OCI-LY7 (cell line): ENCODE results near the gene SLC38A3. TPM values are rescaled to one million over a fixed set of nuclear protein-coding genes. Genes with fewer than 3 reads are reported as not detected.

ENCODE experiments used
- BruUV-seq: library from RNA; stranded (reverse); fragments of 400-500 nt; replicated peaks from 2 replicates; lab custom pipeline; 2021; lab: Mats Ljungman, UMichigan
- CTCF ChIA-PET: fragments of 300-600 bp; sonication (Branson Sonifier 250); formaldehyde crosslinking; loops from one replicate; lab custom pipeline; 2022; ENCODE audit warnings: antibody characterized with exemption; ENCODE audit not compliant: unreplicated experiment; lab: Charles Lee
- POLR2A ChIA-PET: fragments of 300-600 bp; sonication (Branson Sonifier 250); formaldehyde crosslinking; loops from one replicate; lab custom pipeline; 2022; ENCODE audit warnings: antibody characterized with exemption; lab: Charles Lee
- DNase-seq: peaks from one replicate; pipeline ENCODE4 v3.0.0-alpha.2; 2015; ENCODE audit warnings: low spot score
- H2AFZ ChIP-seq: fragments of 200-600 bp; sonication (generic), shearing (Covaris generic); 2 replicates; pipeline ENCODE4 v1.6.1; 2014; ENCODE audit warnings: mild to moderate bottlenecking, antibody characterized with exemption, low read length, moderate library complexity
- H3K27ac ChIP-seq: fragments of 200-600 bp; sonication (generic); 2 replicates; pipeline ENCODE4 v1.5.1; 2014; ENCODE audit warnings: mixed run types, low read depth, mild to moderate bottlenecking, moderate library complexity, low read length, inconsistent platforms; ENCODE audit not compliant: poor library complexity, severe bottlenecking
- H3K36me3 ChIP-seq: fragments of 200-600 bp; sonication (generic); 2 replicates; pipeline ENCODE4 v1.6.1; 2014; ENCODE audit warnings: mild to moderate bottlenecking, antibody characterized with exemption, low read length, moderate library complexity, mixed read lengths; ENCODE audit not compliant: insufficient read depth
- H3K4me1 ChIP-seq: fragments of 200-600 bp; sonication (generic); 2 replicates; pipeline ENCODE4 v1.5.1; 2014; ENCODE audit warnings: mild to moderate bottlenecking, low read length; ENCODE audit not compliant: insufficient read depth, poor library complexity, severe bottlenecking
- H3K4me2 ChIP-seq: fragments of 200-600 bp; sonication (generic); 2 replicates; pipeline ENCODE4 v1.6.1; 2014; ENCODE audit warnings: mild to moderate bottlenecking, low read length
- H3K4me3 ChIP-seq: fragments of 200-600 bp; sonication (generic); 2 replicates; pipeline ENCODE4 v1.5.1; 2014; ENCODE audit warnings: mild to moderate bottlenecking, low read depth, low read length; ENCODE audit not compliant: poor library complexity, severe bottlenecking
- H3K79me2 ChIP-seq: fragments of 200-600 bp; sonication (generic); 2 replicates; pipeline ENCODE4 v1.6.1; 2016; ENCODE audit warnings: low read depth, mild to moderate bottlenecking, low read length, moderate library complexity, mixed read lengths; ENCODE audit not compliant: insufficient read depth
- H3K9me2 ChIP-seq: fragments of 200-600 bp; sonication (generic); 2 replicates; pipeline ENCODE4 v1.6.1; 2016; ENCODE audit warnings: mild to moderate bottlenecking, low read length, mixed read lengths; ENCODE audit not compliant: insufficient read depth
- H3K9me3 ChIP-seq: fragments of 200-600 bp; sonication (generic); 2 replicates; pipeline ENCODE4 v1.6.1; 2014; ENCODE audit warnings: mild to moderate bottlenecking, mixed run types, low read length, mixed read lengths
- H4K20me1 ChIP-seq: fragments of 200-600 bp; sonication (generic); 2 replicates; pipeline ENCODE4 v1.6.1; 2014; ENCODE audit warnings: mild to moderate bottlenecking, antibody characterized with exemption, low read length, moderate library complexity, mixed read lengths; ENCODE audit not compliant: insufficient read depth
- EZH2phosphoT487 ChIP-seq: fragments of 200-600 bp; sonication (generic); IDR thresholded peaks from 2 replicates; pipeline ENCODE4 v1.6.1; 2018; ENCODE audit warnings: low read depth, borderline replicate concordance, mild to moderate bottlenecking, mixed run types, antibody characterized with exemption, low read length, moderate library complexity, mixed read lengths
- intact Hi-C: fragments of 100-400 bp; cut with micrococcal nuclease; formaldehyde crosslinking; loops from one replicate; pipeline ENCODE4 v1.10.0; 2022; ENCODE audit not compliant: unreplicated experiment
- total RNA-seq, 2 experiments: library from RNA; depleted of rRNA in 1 of 2; stranded (reverse); fragments of >200 nt in 1 of 2; shearing (Covaris generic) in 1 of 2; gene quantifications; 2 replicates each; pipeline ENCODE4 v1.2.3, GENCODE V29; 2014 to 2022
- TF ChIP-seq, protein P1 (sequence below): fragments of 200-600 bp; sonication (generic); conservative IDR thresholded peaks from 2 replicates; pipeline ENCODE4 v1.5.1; 2014; ENCODE audit warnings: mild to moderate bottlenecking, antibody characterized with exemption, low read length, moderate library complexity, mixed read lengths

The SLC38A3 gene
- total RNA-seq, 2 experiments from 2014 or later = not detected

GRCh38 chr3:50165910-50166538 is 39.0 kb upstream of the SLC38A3 start:
- intact Hi-C loops = no loop called here
- Histone ChIP-seq H3K79me2 (no peaks in the 10 kb centered on the region), H3K4me3 (no peak overlapping the region), H3K4me2 (no peak overlapping the region), H3K9me3 (no peaks in the 10 kb centered on the region), H3K27ac (no peak overlapping the region), H3K9me2 (no peaks in the 10 kb centered on the region), H3K36me3 (no peaks in the 10 kb centered on the region), H3K4me1 (no peaks in the 10 kb centered on the region), H2AFZ (no peak overlapping the region), H4K20me1 (no peaks in the 10 kb centered on the region)
- POLR2A ChIA-PET = no interaction called here
- CTCF ChIA-PET = no interaction called here
- no TSS peak for BruUV-seq
- DNase-seq = no peak
- TF ChIP-seq EZH2phosphoT487 = no peak
- TF ChIP-seq, protein P1, sequence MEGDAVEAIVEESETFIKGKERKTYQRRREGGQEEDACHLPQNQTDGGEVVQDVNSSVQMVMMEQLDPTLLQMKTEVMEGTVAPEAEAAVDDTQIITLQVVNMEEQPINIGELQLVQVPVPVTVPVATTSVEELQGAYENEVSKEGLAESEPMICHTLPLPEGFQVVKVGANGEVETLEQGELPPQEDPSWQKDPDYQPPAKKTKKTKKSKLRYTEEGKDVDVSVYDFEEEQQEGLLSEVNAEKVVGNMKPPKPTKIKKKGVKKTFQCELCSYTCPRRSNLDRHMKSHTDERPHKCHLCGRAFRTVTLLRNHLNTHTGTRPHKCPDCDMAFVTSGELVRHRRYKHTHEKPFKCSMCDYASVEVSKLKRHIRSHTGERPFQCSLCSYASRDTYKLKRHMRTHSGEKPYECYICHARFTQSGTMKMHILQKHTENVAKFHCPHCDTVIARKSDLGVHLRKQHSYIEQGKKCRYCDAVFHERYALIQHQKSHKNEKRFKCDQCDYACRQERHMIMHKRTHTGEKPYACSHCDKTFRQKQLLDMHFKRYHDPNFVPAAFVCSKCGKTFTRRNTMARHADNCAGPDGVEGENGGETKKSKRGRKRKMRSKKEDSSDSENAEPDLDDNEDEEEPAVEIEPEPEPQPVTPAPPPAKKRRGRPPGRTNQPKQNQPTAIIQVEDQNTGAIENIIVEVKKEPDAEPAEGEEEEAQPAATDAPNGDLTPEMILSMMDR = no peak

GRCh38 chr3:50166620-50167019 is 38.5 kb upstream of the SLC38A3 start:
- ChIA-PET POLR2A (no interaction called here), CTCF (no interaction called here)
- H3K4me2 ChIP-seq = no peak overlapping the region
- H3K4me3 ChIP-seq = no peak overlapping the region
- no peak for DNase-seq
- BruUV-seq = no TSS peak
- intact Hi-C loops = no loop called here
- H3K9me3 ChIP-seq = no peaks in the 10 kb centered on the region
- no peak for TF ChIP-seq EZH2phosphoT487
- TF ChIP-seq, protein P1 = no peak
- H3K36me3 ChIP-seq = no peaks in the 10 kb centered on the region
- no peaks in the 10 kb centered on the region for H3K4me1 ChIP-seq
- H3K79me2 ChIP-seq = no peaks in the 10 kb centered on the region
- no peak overlapping the region for H3K27ac ChIP-seq
- H4K20me1 ChIP-seq = no peaks in the 10 kb centered on the region
- H3K9me2 ChIP-seq = no peaks in the 10 kb centered on the region
- H2AFZ ChIP-seq = no peak overlapping the region

GRCh38 chr3:50167069-50167840 is 37.8 kb upstream of the SLC38A3 start:
- Histone ChIP-seq H3K9me3 (no peaks in the 10 kb centered on the region), H3K4me2 (no peak overlapping the region), H3K36me3 (no peaks in the 10 kb centered on the region), H3K27ac (no peak overlapping the region), H3K4me1 (no peaks in the 10 kb centered on the region), H3K4me3 (no peak overlapping the region), H2AFZ (no peak overlapping the region), H3K79me2 (no peaks in the 10 kb centered on the region), H4K20me1 (no peaks in the 10 kb centered on the region), H3K9me2 (no peaks in the 10 kb centered on the region)
- ChIA-PET POLR2A (interaction anchor here (0.6 kb wide), 1 partner anchor 13 kb away, joined by 3 read pairs; no protein-coding TSS in a partner anchor), CTCF (no interaction called here)
- intact Hi-C loops = no loop called here
- DNase-seq = no peak
- BruUV-seq = no TSS peak
- TF ChIP-seq, protein P1 = no peak
- TF ChIP-seq EZH2phosphoT487 = no peak
